Activated naive CD4-positive, alpha-beta T cell treated with anti-CD3 and anti-CD28 coated beads, Interleukin-2, amount 50 U/mL, for 16 hours (primary cell): ENCODE measurements around the gene TPX2.

Experiments
- DNase-seq: peaks from one replicate; pipeline ENCODE4 v3.0.0-alpha.2; 2020

TPX2 gene

DNA sequence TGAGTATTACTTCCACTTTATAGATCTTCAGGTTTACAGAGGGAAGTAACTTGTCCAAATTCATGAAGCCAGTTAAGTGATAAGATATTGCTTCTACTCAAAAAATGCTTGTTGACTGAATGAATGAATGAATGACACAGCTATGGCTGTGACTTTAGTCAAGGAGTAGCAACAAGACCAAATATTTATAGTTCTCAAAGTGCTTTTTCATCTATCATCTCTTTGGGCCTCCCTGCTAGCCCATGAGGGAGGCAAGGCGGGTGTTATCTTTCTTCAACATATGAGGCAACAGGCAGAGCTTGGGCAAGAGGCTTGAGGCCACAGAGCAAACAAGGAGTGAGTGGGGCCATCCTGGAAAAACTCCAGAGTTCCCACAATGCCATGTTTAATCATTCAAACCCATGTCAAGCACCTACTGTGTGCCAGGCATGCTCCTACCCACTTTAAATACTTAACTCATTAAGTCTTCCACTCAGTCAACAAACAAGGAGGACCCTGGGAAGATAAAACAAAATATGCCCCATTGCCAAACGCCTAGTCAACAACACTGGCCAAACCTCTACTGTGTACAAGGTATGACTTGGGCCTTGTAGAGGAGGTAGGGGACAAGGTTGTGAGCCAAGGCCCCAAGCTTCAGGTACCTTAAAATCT is 32.4 kb upstream of the TPX2 start:
- DNase-seq = no peak

DNA sequence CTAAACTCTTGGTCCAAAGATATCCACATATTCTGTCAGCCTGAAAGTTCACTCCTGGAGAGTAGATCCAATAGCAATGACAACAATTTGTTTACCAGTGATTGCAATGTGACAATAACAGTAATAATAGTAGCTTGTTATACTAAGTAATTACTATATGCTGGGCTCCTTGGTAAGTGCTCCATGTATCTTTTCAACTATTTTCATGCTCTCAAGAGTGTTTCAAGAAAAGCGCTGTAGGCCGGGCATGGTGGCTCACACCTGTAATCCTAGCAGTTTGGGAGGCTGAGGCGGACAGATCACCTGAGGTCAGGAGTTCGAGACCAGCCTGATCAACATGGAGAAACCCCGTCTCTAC is 31.9 kb upstream of the TPX2 start:
- no peak for DNase-seq

DNA sequence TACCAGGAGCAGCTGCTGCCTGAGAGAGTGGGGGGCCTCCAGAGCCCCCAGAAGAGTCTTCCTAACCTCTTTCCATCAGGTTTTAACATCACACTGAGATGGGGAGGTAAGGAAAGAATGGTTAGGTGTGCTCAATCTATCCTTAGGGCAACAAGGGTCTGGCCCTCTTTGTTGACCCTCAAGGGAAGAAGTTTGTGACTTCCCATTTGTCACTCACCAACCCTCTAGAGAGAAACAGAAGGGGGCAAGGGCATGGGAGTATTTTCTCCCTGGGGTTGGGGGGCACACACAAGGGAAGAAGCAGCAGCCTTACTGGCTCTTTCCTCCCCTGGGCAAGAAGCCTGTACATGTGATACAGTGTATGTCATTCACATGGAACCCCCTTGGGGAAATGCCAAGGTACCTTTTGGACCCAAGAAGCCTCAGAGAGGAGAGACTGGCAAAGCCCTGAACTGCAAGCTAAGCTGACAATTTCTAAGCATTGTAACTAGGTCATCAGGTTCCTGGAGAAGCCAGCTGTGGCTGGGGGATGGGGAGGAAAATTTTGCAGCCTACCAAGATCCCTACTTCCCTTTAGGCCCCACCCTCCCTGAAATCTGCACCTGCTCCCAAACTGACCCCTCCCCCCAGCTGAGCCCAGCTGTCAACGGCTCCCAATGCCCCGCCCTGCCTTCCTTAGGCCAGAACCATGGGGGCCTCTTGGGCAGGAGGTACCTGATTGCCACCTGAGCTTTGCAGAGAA is 30.9 kb upstream of the TPX2 start:
- DNase-seq = no peak

DNA sequence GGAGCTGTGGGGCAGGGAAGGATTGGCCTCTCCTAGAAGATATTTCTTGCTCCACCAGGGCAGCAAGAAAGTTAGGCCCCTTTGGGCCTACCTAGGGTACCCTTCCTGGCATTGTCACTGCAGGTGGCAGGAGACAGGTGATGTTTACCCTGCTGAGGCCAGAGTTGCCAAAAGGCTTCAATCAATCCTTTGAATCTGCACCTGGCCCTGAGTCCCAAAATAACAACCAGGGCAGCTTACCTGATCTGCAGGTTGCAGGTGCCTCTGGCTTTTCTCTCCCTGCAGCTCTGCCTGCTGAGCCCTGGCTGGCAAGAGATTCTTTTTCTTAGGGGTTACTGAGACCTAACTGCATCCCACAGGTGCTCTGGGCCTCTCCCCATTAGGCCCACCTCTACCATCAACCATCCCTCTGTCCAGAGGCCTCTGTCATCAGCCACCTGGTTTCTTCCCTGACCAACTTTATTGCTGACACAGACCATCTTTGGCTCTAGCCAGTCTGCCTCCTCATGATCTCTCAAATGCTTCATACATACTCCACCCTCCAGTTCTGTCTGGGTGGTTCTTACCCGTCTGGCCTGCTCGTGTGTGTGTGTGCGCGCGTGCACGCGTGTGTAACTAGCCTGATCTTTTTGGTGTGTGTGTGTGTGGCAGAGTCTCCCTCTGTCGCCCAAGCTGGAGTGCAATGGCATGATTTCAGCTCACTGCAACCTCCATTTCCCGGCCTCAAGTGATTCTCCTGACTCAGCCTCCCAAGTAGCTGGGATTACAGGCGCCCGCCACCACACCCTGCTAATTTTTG is 30.2 kb upstream of the TPX2 start:
- no peak for DNase-seq

DNA sequence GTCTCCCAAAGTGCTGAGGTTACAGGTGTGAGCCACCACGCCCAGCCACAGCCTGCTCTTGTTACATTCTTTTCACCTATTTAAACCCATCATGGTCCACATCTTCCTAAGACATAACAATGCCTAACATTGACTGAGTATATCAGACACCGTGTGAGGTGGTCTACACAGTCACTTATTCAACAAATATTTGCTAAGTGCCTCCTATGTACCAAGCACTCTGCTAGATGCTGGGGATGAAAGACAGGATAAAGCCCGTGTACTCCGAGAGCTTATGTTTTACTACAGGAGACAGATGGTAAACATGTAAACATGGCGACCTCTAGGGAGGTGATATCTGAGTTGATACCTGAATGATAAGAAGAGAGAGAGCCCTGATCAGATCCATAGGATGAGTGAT is 29.2 kb upstream of the TPX2 start:
- no peak for DNase-seq

DNA sequence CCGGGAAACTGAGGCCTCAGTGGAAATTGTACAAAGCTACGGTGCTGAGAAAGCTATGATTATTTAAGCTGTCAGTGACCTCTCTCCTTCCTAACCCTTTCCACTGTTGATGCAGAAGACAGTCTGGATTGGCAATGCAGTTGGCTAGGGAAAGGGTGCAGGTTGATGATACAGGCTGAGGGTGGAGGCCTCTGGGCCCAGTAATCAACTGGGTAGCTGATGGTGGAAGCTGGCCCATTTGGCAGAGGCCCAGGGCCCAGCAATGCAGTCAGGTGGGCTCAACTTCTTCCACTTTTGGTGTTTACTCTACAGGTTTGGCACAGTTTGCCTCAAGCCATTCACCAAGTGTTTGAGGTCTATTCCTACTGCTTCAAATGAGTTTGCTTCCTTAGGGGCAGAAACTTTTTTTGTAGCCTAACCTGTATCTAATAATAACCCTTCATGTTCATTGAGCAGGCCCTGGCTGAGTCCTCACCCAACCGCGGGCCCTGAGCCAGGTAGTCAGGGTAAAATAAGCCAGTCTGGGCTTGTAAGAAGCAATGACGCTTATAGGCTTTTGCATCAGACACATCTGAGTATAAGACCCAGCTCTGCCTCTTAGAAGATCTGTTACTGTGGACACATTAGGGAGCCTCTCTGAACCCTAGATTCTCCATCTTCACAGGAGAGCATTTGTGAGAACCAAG is 28.5 kb upstream of the TPX2 start:
- no peak for DNase-seq

DNA sequence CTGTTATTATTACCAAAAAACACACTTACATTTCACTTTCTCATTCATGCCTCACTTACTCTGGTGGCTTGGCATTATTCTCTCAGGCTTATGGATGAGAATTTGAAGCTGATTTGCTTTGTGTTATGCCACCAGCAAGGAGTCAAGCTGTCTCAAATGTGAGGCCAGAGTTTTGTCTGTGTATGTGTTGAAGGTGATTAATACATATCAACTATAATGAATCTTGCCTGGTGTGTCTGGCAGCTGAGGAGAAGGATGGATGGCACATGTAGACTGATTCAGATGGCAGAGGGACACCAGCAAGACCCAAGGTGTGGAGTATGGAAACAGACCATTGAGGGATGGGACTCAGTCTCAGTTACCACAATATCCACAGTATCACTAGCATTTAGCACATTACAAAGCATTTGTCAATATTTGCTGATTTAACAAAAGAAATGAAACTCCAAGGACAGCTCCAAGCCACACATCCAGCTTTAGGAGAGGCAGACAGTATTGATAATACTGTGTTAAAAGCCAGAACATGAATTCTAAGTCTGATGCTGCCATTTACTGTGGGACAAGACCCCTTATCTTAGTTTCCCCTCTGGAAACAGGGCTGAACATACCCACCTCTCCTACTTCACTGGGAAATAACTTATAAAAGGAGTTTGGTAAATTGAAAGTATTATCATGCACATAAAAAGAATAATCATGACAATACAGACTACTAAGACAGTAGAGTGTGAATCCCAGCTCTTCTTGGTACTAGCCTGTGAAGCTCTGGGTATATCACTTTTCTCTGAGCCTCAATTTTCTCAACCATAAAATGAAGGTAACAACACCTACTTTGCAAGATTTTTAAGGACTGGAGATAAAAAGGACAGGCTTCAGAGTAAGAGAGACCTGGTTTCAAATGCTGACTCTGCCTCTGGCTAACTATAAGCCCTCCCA is 27.6 kb upstream of the TPX2 start:
- no peak for DNase-seq

DNA sequence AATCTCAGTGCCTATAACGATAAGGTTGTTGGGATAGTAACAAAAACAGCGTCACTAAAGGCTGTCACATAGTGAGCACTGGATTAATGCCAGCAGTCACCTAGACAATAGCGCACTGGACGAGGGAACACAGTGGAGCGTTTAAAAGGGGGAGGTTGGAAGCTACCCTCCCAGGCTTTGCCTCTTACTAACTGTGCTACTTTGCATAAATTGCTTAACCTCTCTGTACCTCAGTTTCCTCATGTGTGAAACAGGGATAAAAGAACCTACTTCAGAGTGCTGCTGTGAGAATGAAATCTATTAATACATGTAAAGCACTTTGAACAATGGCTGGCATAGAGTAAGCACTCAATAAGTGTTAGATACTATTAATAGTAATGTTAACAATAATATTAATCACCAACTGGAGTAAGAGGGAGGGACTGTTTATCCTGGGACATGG is 27.0 kb upstream of the TPX2 start:
- no peak for DNase-seq

DNA sequence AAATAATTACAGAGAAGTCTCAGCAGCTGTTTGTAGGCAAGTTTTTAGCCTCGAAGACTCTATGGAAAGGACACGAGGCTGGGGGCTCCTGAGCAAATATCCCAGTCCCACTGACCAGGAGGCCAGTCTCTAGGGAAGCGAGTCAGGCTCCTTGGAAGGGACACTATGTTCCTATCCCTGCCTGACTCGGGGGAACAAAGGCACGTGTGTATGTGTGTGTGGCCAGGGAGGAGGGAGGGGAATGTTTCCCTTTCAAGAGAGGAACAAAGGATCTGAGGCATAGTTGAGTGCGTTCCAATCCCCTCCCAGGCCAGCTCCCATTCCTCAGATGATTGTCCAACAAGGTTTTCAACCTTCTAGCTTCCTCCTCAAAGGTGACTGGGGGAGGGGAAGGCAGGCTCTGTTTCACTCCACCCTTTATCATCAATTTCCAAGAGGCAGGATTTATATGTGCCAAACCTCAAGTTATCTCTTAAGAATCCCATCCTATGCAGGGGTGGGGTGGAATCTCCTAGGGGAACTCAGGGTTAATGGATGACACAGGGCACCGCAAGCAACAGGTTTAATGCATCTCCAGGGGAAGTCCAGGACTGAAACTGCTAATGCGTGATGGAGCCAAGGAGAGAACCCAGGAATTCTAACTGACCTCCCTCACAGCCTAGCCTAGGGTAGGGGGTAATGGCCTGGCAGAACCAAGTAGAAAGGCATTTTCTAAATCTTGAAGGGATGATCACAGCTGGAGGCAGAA is 26.4 kb upstream of the TPX2 start:
- DNase-seq = no peak

DNA sequence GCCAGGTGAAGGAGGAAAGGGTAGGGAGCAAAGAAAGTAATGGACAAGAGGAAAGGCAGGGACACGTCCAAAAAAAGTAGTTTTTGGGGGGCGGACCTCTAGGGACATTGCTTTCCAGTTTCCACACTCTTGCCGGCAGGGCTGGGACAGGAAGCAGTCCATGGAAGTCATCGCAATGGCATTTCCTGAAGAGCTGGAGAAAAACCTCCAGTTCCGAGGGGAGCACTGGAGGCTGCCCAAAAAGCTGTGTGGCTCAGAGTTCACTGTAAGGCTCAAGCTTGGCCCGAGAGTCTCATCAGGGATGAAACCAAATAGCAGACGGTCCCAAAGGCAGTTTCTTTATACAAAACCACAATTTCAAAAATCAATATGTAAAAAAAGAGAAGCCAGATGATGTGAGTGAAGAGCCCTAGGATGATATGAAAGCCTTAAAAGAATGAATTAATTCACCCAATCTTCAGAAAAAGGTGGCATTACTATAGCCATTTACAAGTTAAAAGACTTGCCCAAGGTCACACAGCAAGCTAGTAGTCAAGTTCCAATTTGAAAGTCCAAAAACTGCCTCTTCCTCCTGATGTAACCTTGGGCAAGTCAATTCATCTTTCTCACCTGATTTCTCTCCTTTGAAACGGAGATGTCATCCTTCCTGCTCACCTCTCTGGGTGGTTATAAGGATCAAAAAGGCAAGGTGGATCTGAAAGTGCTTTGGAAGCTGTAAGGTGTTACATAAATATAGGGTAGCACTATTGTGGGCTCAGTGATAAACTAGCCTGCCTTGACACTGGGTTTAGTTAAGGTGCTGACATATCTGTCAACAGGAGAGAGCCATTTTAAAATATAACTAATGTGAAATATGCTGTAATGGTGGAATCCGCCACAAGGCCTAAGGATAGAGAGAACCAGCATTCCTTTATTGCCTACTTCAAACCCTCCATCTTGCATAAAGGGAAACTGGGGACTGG is 25.5 kb upstream of the TPX2 start:
- no peak for DNase-seq

DNA sequence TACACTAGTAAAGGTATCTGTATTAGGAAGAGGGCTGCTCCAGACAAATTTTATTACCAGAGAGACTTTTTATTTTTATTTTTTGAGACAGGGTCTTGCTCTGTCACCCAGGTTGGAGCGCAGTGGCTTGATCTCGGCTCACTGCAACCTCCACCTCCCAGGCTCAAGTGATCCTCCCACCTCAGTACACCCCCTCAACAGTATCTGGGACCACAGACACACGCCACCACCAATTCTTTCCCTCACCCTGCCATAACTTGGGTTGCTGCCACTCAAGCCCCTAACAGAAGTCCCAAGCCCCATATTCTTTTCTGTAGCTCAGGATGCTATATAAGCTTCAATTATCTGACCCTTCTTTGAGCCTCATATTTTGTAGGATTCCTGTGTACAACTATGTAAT is 23.3 kb upstream of the TPX2 start:
- DNase-seq = no peak

DNA sequence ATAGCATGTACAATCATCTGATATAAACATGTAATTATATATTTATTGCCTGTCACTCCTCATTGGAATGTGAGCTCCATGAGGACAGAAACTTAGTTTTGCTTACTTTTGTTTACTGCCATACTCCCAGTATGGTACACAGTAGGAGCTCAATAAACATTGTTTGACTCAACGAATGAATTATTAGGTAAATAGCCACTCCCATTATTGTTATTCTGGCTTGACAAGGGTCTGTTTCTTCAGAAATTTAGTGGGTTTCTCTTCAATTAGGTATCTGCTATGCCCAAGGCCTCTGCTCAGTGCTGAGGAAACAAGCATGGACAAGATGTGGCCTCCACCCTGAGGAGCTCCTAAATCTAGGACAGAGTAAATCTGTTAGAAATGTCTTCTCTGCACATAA is 22.7 kb upstream of the TPX2 start:
- no peak for DNase-seq

DNA sequence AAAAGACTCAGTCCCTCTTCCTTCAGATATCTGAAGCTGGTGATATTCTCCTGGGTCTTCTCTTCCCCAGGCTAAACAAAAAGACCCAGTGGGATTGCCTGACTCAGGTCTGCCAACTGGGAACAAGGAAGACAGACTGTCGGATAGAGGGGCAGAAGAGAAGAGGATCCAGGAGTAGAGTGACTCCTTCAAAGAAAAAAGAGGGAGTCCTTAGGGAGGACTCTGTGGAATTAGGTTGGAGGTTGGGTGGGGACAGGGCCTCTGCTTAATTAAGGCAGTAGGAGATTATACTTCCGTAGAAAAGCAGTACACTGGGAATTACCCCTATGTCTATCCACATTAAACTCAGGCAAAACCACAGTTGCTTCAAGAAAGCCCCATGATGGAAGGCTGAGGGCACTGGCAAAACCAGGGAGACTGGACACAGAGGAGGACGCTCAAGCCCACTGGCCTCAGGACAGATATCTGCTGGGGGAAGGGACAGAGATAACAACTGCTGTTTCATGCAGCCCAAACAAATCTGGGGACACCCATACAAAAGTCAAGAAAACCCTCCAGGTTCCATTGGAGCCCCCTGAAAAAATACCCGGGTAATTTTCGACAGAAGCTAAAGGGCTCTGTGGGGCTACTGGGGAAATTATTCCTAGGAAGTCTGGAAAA is 22.1 kb upstream of the TPX2 start:
- no peak for DNase-seq

DNA sequence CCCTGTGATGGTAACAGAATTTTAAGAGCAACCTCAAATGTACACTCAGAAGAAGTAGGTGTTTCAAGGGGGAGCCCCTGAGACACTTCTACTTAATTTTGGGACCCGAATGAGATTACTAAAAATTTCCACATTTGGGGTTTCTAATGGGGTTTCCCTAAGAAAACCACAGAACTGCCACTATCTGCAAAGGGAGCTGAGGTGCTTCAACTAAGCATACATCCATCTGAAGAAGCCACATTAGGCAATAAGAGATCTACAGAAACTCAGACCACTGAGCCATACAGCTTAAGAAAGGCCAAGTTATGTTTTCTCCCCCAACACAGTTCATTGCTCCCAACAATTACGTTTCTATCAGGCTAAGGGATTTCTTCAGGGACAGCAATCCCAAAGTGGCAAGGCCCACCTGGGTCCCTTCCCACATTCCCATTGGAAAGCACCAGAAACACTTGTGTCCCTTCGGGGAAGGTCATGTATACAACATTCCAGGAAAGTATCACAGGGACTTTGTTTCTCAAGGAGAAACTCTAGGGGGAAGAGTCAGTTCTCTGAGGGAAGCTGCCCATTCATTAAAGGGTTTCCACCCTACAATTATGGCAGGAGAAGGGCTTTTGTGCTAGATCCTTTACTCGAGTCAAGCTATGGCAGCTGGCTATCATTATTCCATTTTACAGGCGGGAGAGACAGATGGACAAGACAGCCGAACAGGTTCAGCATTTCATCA is 21.4 kb upstream of the TPX2 start:
- DNase-seq = peak; percentile 27

DNA sequence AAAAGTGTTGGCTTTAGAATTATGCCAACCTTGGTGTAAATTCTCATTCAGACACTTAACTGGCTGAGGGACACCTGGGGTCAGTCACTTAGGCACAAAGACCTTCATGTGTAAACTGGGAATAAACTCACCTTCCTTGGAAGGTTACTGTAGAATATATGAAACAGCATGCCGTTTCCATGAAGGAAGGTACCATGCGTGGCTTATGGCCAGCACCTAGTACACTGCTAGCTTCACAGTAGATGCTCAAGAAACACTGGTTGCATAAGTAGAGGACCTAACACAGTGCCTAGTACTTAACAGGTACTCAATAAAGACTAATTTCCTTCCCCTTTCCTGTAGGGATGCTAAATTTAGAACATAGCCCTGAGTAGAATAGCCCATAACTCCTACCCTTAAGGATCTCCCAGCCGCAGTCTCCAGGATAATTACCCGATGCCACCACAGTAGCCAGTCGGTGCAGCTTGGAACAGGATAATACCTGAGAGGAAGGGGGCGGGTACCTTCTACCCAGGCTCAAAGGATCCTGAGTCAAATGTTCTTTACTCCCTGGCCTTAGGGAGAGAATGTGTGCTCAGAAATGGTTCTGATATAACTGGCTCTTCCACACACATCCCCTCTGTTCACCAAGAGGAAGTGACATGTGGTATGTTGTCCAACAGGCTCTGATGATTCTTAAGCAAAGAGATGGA is 20.0 kb upstream of the TPX2 start:
- no peak for DNase-seq

DNA sequence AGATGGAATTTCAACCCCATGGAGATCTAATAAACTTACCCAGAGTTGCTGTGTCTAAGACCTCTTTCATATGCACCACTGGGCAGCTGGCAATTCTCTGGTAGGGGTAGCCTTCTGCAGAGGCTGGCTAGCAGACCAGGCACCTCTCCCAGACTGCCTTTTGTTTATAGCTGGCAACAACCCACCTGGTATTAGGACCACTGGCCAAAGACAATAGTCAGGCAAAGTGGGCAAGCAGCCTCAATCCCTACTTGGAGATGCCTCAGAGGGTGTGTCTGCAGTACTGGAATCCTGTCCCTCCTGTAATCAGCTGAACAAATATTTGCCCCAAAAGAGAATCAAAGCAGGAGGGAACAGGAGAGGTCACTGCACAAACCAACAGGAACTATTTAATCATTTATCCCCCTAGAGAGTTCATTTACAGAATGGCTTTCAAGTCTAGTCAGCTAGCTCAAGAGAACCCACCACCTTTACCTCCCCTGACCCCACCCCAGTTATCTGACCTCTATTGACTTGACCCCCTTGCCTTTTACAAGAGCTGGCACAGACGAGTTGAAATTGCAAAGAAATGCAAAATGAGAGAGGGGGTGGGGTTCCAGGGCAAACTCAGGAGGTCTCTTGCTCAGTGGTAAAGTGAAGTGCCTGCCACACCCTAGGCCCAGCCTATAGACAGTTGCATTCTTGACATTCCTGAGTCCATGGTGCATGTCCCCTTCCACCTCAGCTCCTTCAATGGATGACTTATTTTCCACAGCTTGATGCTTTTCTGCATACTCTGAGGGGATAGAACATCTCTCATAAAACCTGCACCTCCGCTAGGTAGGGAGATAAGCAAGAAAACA is 19.2 kb upstream of the TPX2 start:
- DNase-seq = no peak
